ENCODE results near the gene GRIPAP1. TPM values are rescaled to one million over a fixed set of nuclear protein-coding genes. Genes with fewer than 3 reads are reported as not detected.

The GRIPAP1 gene, protein sequence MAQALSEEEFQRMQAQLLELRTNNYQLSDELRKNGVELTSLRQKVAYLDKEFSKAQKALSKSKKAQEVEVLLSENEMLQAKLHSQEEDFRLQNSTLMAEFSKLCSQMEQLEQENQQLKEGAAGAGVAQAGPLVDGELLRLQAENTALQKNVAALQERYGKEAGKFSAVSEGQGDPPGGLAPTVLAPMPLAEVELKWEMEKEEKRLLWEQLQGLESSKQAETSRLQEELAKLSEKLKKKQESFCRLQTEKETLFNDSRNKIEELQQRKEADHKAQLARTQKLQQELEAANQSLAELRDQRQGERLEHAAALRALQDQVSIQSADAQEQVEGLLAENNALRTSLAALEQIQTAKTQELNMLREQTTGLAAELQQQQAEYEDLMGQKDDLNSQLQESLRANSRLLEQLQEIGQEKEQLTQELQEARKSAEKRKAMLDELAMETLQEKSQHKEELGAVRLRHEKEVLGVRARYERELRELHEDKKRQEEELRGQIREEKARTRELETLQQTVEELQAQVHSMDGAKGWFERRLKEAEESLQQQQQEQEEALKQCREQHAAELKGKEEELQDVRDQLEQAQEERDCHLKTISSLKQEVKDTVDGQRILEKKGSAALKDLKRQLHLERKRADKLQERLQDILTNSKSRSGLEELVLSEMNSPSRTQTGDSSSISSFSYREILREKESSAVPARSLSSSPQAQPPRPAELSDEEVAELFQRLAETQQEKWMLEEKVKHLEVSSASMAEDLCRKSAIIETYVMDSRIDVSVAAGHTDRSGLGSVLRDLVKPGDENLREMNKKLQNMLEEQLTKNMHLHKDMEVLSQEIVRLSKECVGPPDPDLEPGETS
- 10 to 100 TPM; 40.3 to 72.8 (median 55.5) TPM for polyA plus RNA-seq (ENCODE audit: insufficient read length in 4 of 4)

GRCh38 chrX:49002091-49002935 lies at the start of gene GRIPAP1:
Gene GRIPAP1, minus strand, starts transcription at chrX:49002264. Its CDS starts 35 bp downstream, at chrX:49002229.
- DNase-seq (ENCODE audit: low read depth in 4 of 4, low spot score in 3 of 4) = peak; percentile 74 to 82 (median 76)

- no peak for DNase-seq (ENCODE audit: low read depth in 4 of 4, low spot score in 3 of 4)
Observed at GRCh38 chrX:49043987-49044281, 41.9 kb upstream of the GRIPAP1 start.

- DNase-seq (ENCODE audit: low read depth in 4 of 4, low spot score in 3 of 4) = peak; percentile 89 to 94 (median 92)
Observed at GRCh38 chrX:49043220-49043986, 41.3 kb upstream of the GRIPAP1 start, which contains the start of gene TFE3. Gene TFE3, minus strand, starts transcription at chrX:49043357. Its CDS starts 131 bp downstream, at chrX:49043226.

- no peak for DNase-seq (ENCODE audit: low read depth in 4 of 4, low spot score in 3 of 4)
Observed at GRCh38 chrX:49042581-49043219, 40.6 kb upstream of the GRIPAP1 start.

GRCh38 chrX:49041744-49042580 lies 39.9 kb upstream of the GRIPAP1 start:
- no peak for DNase-seq (ENCODE audit: low read depth in 4 of 4, low spot score in 3 of 4)

- no peak for DNase-seq (ENCODE audit: low read depth in 4 of 4, low spot score in 3 of 4)
Observed at GRCh38 chrX:49040376-49040955, 38.4 kb upstream of the GRIPAP1 start.

GRCh38 chrX:49039598-49040375 lies 37.7 kb upstream of the GRIPAP1 start:
- peak in 3 of 4 donors; percentile 45 to 68 (median 52) for DNase-seq (ENCODE audit: low read depth in 4 of 4, low spot score in 3 of 4)

DNA sequence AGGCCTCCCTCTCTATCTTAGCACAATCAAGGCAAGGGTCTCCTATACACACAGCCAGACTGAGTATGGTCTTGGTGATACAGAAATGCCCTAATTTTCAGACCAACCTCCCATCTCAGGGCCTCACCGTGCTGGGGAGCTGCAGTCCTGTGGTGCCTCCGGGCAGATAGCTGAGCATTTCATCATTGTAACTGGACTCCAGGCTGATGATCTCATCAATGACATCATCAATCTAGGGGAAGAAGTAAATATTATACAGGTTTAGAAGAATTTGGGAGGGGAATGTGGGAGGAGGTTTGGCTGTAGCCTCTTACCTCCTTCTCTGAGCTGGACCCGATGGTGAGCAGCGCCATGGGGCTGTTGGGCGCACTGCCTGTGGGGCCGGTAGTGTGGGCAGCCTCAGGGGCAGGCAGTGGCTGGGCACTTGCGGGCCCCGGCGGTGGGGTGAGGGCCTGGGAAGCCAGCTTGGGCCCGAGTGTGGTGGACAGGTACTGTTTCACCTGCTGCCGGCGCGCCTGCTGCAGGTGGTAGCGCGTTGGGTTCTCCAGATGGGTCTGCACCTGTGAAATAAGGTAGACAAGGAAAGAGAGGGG lies 35.9 kb upstream of the GRIPAP1 start:
- DNase-seq (ENCODE audit: low read depth in 4 of 4, low spot score in 3 of 4) = no peak

GRCh38 chrX:49030283-49030682 lies 28.2 kb upstream of the GRIPAP1 start:
- no peak for DNase-seq (ENCODE audit: low read depth in 4 of 4, low spot score in 3 of 4)

DNA sequence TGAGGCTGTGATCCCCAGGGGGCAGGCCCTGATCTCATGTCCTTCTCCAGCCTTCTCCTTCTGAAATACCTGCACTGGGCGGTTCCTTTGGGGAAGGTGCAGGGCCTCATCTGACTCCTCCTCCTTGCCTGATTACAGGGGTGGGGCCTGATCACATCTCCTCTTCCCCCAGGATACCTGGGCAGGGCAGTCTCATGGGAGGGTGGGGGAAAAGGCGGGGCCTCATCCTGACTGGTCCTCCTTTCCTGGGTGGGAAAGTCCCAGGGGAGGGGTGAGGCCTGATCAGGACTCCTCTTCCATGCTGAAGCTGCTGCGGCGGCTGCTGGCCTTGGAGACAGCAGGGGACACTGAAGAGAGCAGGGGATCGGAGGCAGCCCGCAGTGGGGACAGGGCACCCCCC lies 27.8 kb upstream of the GRIPAP1 start:
- no peak for DNase-seq (ENCODE audit: low read depth in 4 of 4, low spot score in 3 of 4)

GRCh38 chrX:49019599-49020249 lies 17.7 kb upstream of the GRIPAP1 start:
- DNase-seq (ENCODE audit: low read depth in 4 of 4, low spot score in 3 of 4) = no peak

- DNase-seq (ENCODE audit: low read depth in 4 of 4, low spot score in 3 of 4) = no peak
Observed at GRCh38 chrX:49019050-49019449, 17.0 kb upstream of the GRIPAP1 start.

- no peak for DNase-seq (ENCODE audit: low read depth in 4 of 4, low spot score in 3 of 4)
Observed at GRCh38 chrX:49003696-49004095, 1.6 kb upstream of the GRIPAP1 start.

- DNase-seq (ENCODE audit: low read depth in 4 of 4, low spot score in 3 of 4) = peak in 1 of 4 donors; percentile 5
Observed at GRCh38 chrX:49001521-49002090, 458 bp downstream of the GRIPAP1 start.

DNA sequence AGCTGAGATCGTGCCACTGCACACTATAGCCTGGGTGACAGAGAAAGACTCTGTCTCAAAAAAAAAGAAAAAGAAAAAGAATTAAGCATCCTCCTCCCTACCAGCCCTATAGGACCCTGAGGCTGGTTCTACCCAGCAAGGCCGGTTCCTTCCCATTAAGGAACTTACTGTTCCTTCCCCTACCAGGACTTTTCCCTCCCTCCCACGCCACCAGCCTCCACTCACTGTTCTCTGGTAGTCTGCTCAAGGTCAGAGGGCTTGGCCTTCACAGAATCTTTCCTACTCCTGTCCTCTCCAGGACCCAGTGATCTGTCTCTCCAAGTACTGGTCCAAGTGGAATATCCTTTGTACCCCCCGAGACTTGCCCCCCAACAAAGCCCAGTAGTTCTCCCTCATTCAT lies 1.4 kb downstream of the GRIPAP1 start:
- DNase-seq (ENCODE audit: low read depth in 4 of 4, low spot score in 3 of 4) = no peak

GRCh38 chrX:48999030-48999429 lies 3.0 kb downstream of the GRIPAP1 start:
- no peak for DNase-seq (ENCODE audit: low read depth in 4 of 4, low spot score in 3 of 4)

Data from left renal pelvis (tissue), 4 donors.